GM12878 (cell line): ENCODE measurements around the gene REEP2. TPM values are rescaled to one million over a fixed set of nuclear protein-coding genes. Genes with fewer than 3 reads are reported as not detected.
A peak's percentile ranks its signal among the peaks of the same experiment; 100 is the strongest.

Experiments used
- ASH2L ChIP-seq: fragments of 300-600, 200-600 bp; sonication (generic); IDR thresholded peaks from 2 replicates; pipeline ENCODE4 v1.6.1; 2017; ENCODE audit warnings: low read depth, mild to moderate bottlenecking, borderline replicate concordance
- BCL11A ChIP-seq: IDR thresholded peaks from 2 replicates; pipeline ENCODE4 v1.6.1; 2011; ENCODE audit warnings: low read depth, low read length
- CBX3 ChIP-seq: fragments of 200-600 bp; sonication (generic); IDR thresholded peaks from 2 replicates; pipeline ENCODE4 v1.6.1; 2016; ENCODE audit warnings: low read depth, borderline replicate concordance
- EP300 ChIP-seq, 2 experiments: fragments of 150-350 bp in 1 of 2; IDR thresholded peaks; 2 replicates each; pipeline ENCODE4 v1.6.1; 2011 to 2012; ENCODE audit warnings: low read depth in 2 of 2, low read length in 2 of 2, borderline replicate concordance in 1 of 2, improper control_type of control experiment in 1 of 2, inconsistent platforms in 1 of 2; ENCODE audit not compliant: control insufficient read depth in 1 of 2
- ETV6 ChIP-seq, 2 experiments: fragments of 450-650 bp in 1 of 2; IDR thresholded peaks in 1 of 2; conservative IDR thresholded peaks in 1 of 2; 2 replicates each; pipeline ENCODE4 v1.6.1; 2014; ENCODE audit warnings: antibody characterized with exemption in 1 of 2, borderline replicate concordance in 1 of 2, low read depth in 1 of 2, mild to moderate bottlenecking in 1 of 2, moderate library complexity in 1 of 2
- IKZF1 ChIP-seq: fragments of 450-650 bp; conservative IDR thresholded peaks from 2 replicates; pipeline ENCODE4 v1.6.1; 2017; ENCODE audit warnings: antibody characterized with exemption, mild to moderate bottlenecking
- KLF5 ChIP-seq: fragments of 450-650 bp; IDR thresholded peaks from 2 replicates; pipeline ENCODE4 v1.6.1; 2014; ENCODE audit warnings: mild to moderate bottlenecking; ENCODE audit not compliant: partially characterized antibody
- MEF2B ChIP-seq: fragments of 450-650 bp; IDR thresholded peaks from 2 replicates; pipeline ENCODE4 v1.6.1; 2018; ENCODE audit warnings: mild to moderate bottlenecking, moderate library complexity; ENCODE audit not compliant: partially characterized antibody, poor library complexity, severe bottlenecking
- PML ChIP-seq: IDR thresholded peaks from 2 replicates; pipeline ENCODE4 v1.6.1; 2012; ENCODE audit warnings: low read length, inconsistent platforms
- RAD51 ChIP-seq: fragments of 450-650 bp; IDR thresholded peaks from 2 replicates; pipeline ENCODE4 v1.6.1; 2016; ENCODE audit warnings: moderate library complexity, mild to moderate bottlenecking, inconsistent platforms
- RB1 ChIP-seq: fragments of 450-650 bp; formaldehyde crosslinking; IDR thresholded peaks from 2 replicates; pipeline ENCODE4 v1.6.1; 2017; ENCODE audit warnings: mild to moderate bottlenecking, borderline replicate concordance
- SIX5 ChIP-seq: IDR thresholded peaks from 2 replicates; pipeline ENCODE4 v1.6.1; 2011; ENCODE audit warnings: mild to moderate bottlenecking, low read depth, low read length, moderate library complexity; ENCODE audit not compliant: severe bottlenecking
- ZNF207 ChIP-seq: fragments of 450-650 bp; IDR thresholded peaks from 2 replicates; pipeline ENCODE4 v1.6.1; 2014; ENCODE audit warnings: antibody characterized with exemption, mild to moderate bottlenecking, borderline replicate concordance
- ZNF24 ChIP-seq: fragments of 450-650 bp; IDR thresholded peaks from 2 replicates; pipeline ENCODE4 v1.6.1; 2017; ENCODE audit warnings: antibody characterized with exemption, mild to moderate bottlenecking
- ZNF384 ChIP-seq: IDR thresholded peaks from 2 replicates; pipeline ENCODE4 v1.6.1; 2012; ENCODE audit warnings: low read depth, mild to moderate bottlenecking, low read length, improper control_type of control experiment, borderline replicate concordance
- polyA plus RNA-seq, 11 experiments: library from polyadenylated mRNA; depleted of rRNA in 4 of 11; unstranded in 6 of 11; stranded (reverse) in 5 of 11; fragments of >200 nt; fragmentation: Nextera tagmentation in 4 of 11; fragmentation: Illumina TruSeq in 1 of 11; extraction: Ambion mirVana in 4 of 11; extraction: Trizol in 1 of 11; gene quantifications; 1 replicate in 1 of 11; 2 replicates in 10 of 11; pipeline versions ENCODE4 v1.2.1 to v1.2.3, GENCODE V29; 2011 to 2016; ENCODE audit warnings: inconsistent platforms in 2 of 11, missing spikeins in 2 of 11, low read depth in 1 of 11
- total RNA-seq, 4 experiments: library from RNA; depleted of rRNA in 3 of 4; stranded (reverse); fragments of >200 nt in 3 of 4; fragmentation: Illumina TruSeq in 1 of 4; extraction: Trizol in 1 of 4; gene quantifications; 2 replicates each; pipeline versions ENCODE4 v1.2.1 to v1.2.3, GENCODE V29; 2013 to 2021
- TF ChIP-seq, protein P1 (sequence below): IDR thresholded peaks from 2 replicates; pipeline ENCODE4 v1.6.1; 2012; ENCODE audit warnings: low read depth, low read length, improper control_type of control experiment
- TF ChIP-seq, protein P2 (sequence below), 3 experiments: IDR thresholded peaks in 2 of 3; conservative IDR thresholded peaks in 1 of 3; 2 replicates each; pipeline ENCODE4 v1.5.1; 2011; ENCODE audit warnings: low read depth in 3 of 3, low read length in 3 of 3, mild to moderate bottlenecking in 3 of 3, control low read depth in 2 of 3, moderate library complexity in 2 of 3, inconsistent platforms in 1 of 3, mixed read lengths in 1 of 3; ENCODE audit not compliant: control insufficient read depth in 2 of 3, insufficient read depth in 1 of 3; ENCODE audit errors: extremely low read depth in 1 of 3
- TF ChIP-seq, protein P3 (sequence below): fragments of 450-650 bp; IDR thresholded peaks from 2 replicates; pipeline ENCODE4 v1.6.1; 2017; ENCODE audit warnings: mild to moderate bottlenecking, moderate library complexity
- TF ChIP-seq, protein P4 (sequence below): fragments of 450-650 bp; IDR thresholded peaks from 2 replicates; pipeline ENCODE4 v1.6.1; 2017; ENCODE audit warnings: low read depth, mild to moderate bottlenecking, moderate library complexity

REEP2 gene
- total and polyA plus RNA-seq, 10 of the 15 experiments (the other 5 are each of a cell fraction or from before 2014, with no cell fraction given), result 0.10 to 3.1 (median 2.0) TPM

DNA sequence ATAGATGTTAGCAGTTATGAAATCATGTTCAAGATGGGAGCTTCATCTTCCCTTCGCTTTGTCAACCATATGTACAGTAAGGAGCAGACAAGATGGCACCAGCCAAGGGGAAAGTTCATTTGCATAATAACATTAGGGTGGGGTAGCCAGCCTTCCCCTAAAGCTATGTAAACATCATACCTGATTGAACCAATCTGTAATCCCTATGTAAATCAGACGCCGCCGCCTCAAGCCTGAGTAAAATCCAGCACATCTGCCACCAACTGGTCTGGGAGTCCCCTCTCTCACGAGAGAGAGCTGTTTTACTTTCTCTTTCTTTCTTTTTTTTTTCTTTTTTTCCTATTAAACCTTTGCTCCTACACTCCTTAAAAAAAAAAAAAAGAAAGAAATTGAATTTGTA is 30.8 kb upstream of the REEP2 start (continued):
- TF ChIP-seq RAD51 (no peak), KLF5 (no peak), ZNF384 (peak; percentile 63), ASH2L (no peak), SIX5 (no peak), ZNF207 (no peak), BCL11A (no peak), MEF2B (no peak), ETV6 (conservative IDR thresholded peaks at IDR 0.05 in 1 of 2, IDR thresholded peaks at IDR 0.05 in 1 of 2; ENCODE audit: borderline replicate concordance in 1 of 2, low read depth in 1 of 2) (no peak), CBX3 (no peak), ZNF24 (no peak), IKZF1 (no peak), RB1 (no peak), EP300 (IDR thresholded peaks at IDR 0.05; ENCODE audit: borderline replicate concordance in 1 of 2, control insufficient read depth in 1 of 2, low read depth in 2 of 2, low read length in 2 of 2) (no peak), PML (no peak)
- TF ChIP-seq, protein P1, sequence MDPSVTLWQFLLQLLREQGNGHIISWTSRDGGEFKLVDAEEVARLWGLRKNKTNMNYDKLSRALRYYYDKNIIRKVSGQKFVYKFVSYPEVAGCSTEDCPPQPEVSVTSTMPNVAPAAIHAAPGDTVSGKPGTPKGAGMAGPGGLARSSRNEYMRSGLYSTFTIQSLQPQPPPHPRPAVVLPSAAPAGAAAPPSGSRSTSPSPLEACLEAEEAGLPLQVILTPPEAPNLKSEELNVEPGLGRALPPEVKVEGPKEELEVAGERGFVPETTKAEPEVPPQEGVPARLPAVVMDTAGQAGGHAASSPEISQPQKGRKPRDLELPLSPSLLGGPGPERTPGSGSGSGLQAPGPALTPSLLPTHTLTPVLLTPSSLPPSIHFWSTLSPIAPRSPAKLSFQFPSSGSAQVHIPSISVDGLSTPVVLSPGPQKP, result no peak
- TF ChIP-seq, protein P2, sequence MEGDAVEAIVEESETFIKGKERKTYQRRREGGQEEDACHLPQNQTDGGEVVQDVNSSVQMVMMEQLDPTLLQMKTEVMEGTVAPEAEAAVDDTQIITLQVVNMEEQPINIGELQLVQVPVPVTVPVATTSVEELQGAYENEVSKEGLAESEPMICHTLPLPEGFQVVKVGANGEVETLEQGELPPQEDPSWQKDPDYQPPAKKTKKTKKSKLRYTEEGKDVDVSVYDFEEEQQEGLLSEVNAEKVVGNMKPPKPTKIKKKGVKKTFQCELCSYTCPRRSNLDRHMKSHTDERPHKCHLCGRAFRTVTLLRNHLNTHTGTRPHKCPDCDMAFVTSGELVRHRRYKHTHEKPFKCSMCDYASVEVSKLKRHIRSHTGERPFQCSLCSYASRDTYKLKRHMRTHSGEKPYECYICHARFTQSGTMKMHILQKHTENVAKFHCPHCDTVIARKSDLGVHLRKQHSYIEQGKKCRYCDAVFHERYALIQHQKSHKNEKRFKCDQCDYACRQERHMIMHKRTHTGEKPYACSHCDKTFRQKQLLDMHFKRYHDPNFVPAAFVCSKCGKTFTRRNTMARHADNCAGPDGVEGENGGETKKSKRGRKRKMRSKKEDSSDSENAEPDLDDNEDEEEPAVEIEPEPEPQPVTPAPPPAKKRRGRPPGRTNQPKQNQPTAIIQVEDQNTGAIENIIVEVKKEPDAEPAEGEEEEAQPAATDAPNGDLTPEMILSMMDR (IDR thresholded peaks at IDR 0.05 in 2 of 3, conservative IDR thresholded peaks at IDR 0.05 in 1 of 3; ENCODE audit: control insufficient read depth in 2 of 3, extremely low read depth in 1 of 3, insufficient read depth in 1 of 3, low read depth in 3 of 3, low read length in 3 of 3), result no peak; a peak in 1 of 6 replicates
- TF ChIP-seq, protein P3, sequence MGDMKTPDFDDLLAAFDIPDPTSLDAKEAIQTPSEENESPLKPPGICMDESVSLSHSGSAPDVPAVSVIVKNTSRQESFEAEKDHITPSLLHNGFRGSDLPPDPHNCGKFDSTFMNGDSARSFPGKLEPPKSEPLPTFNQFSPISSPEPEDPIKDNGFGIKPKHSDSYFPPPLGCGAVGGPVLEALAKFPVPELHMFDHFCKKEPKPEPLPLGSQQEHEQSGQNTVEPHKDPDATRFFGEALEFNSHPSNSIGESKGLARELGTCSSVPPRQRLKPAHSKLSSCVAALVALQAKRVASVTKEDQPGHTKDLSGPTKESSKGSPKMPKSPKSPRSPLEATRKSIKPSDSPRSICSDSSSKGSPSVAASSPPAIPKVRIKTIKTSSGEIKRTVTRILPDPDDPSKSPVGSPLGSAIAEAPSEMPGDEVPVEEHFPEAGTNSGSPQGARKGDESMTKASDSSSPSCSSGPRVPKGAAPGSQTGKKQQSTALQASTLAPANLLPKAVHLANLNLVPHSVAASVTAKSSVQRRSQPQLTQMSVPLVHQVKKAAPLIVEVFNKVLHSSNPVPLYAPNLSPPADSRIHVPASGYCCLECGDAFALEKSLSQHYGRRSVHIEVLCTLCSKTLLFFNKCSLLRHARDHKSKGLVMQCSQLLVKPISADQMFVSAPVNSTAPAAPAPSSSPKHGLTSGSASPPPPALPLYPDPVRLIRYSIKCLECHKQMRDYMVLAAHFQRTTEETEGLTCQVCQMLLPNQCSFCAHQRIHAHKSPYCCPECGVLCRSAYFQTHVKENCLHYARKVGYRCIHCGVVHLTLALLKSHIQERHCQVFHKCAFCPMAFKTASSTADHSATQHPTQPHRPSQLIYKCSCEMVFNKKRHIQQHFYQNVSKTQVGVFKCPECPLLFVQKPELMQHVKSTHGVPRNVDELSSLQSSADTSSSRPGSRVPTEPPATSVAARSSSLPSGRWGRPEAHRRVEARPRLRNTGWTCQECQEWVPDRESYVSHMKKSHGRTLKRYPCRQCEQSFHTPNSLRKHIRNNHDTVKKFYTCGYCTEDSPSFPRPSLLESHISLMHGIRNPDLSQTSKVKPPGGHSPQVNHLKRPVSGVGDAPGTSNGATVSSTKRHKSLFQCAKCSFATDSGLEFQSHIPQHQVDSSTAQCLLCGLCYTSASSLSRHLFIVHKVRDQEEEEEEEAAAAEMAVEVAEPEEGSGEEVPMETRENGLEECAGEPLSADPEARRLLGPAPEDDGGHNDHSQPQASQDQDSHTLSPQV, result no peak
- TF ChIP-seq, protein P4, sequence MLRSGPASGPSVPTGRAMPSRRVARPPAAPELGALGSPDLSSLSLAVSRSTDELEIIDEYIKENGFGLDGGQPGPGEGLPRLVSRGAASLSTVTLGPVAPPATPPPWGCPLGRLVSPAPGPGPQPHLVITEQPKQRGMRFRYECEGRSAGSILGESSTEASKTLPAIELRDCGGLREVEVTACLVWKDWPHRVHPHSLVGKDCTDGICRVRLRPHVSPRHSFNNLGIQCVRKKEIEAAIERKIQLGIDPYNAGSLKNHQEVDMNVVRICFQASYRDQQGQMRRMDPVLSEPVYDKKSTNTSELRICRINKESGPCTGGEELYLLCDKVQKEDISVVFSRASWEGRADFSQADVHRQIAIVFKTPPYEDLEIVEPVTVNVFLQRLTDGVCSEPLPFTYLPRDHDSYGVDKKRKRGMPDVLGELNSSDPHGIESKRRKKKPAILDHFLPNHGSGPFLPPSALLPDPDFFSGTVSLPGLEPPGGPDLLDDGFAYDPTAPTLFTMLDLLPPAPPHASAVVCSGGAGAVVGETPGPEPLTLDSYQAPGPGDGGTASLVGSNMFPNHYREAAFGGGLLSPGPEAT, result peak; percentile 43; the same call in 1 of the 2 replicates
